Ovary (tissue), 9 donors: ENCODE data around the gene DAB2IP. TPM values are rescaled to one million over a fixed set of nuclear protein-coding genes. Genes with fewer than 3 reads are reported as not detected.
"Not testable (repeated sequence)": the region's sequence is repeated elsewhere in the genome, so short reads cannot be mapped to it uniquely, and the experiment has no call there.

Experiments used
- DNase-seq, 5 donors: peaks; one replicate each; pipeline ENCODE4 v3.0.0-alpha.2; 2019 to 2020
- H3K27ac ChIP-seq, 2 donors: fragments of 200-600 bp; one replicate each; pipeline versions ENCODE4 v1.5.1 to v1.8.0; 2019 to 2022
- H3K27me3 ChIP-seq: fragments of 200-600 bp; one replicate; pipeline ENCODE4 v1.8.0; 2022
- H3K36me3 ChIP-seq: fragments of 200-600 bp; sonication (generic); one replicate; pipeline ENCODE4 v1.5.1; 2019
- H3K4me1 ChIP-seq: one replicate; pipeline ENCODE4 v1.8.1; 2013; ENCODE audit warnings: mild to moderate bottlenecking, moderate library complexity; ENCODE audit not compliant: insufficient read depth
- H3K4me3 ChIP-seq: fragments of 200-600 bp; sonication (generic); one replicate; pipeline ENCODE4 v1.5.1; 2017
- H3K9me3 ChIP-seq, 2 donors: fragments of 200-600 bp in 1 of 2; sonication (generic) in 1 of 2; one replicate each; pipeline versions ENCODE4 v1.5.1 to v1.8.1; 2013 to 2019; ENCODE audit warnings: mild to moderate bottlenecking in 1 of 2, moderate library complexity in 1 of 2
- CTCF ChIP-seq, 3 donors: fragments of 450-650 bp in 2 of 3; fragments of 200-600 bp in 1 of 3; IDR thresholded peaks; one replicate each; pipeline versions ENCODE4 v1.5.1 to v1.8.0; 2016 to 2022; ENCODE audit warnings: antibody characterized with exemption in 3 of 3, mild to moderate bottlenecking in 1 of 3
- EP300 ChIP-seq: sonication (generic); formaldehyde crosslinking; IDR thresholded peaks from one replicate; pipeline ENCODE4 v1.6.1; 2017; ENCODE audit warnings: antibody characterized with exemption
- POLR2A ChIP-seq: fragments of 450-650 bp; IDR thresholded peaks from one replicate; pipeline ENCODE4 v1.6.1; 2017; ENCODE audit warnings: antibody characterized with exemption, mild to moderate bottlenecking, moderate library complexity
- WGBS, 3 donors: extraction: QIAGEN DNeasy Blood & Tissue Kit in 1 of 3; methylation state at CpG; one replicate each; pipeline versions ENCODE4 v1.1.5 to v1.1.7; 2013 to 2017; 5-methylcytosine and 5-hydroxymethylcytosine counted together
- intact Hi-C, 4 donors: fragments of 100-400 bp; cut with DNase I; formaldehyde crosslinking; loops; one replicate each; pipeline versions ENCODE4 v1.11.0 to v1.15.1; 2022 to 2023
- polyA plus RNA-seq, 2 donors: library from polyadenylated mRNA; stranded (reverse); fragments of 200-250 nt in 1 of 2; fragments of 350-450 nt in 1 of 2; fragmentation: Illumina TruSeq in 1 of 2; extraction: RNeasy Lipid Tissue Mini Kit (QIAGEN cat#74804) in 1 of 2; gene quantifications; one replicate each; pipeline ENCODE4 v1.2.3, GENCODE V29; 2013 to 2014
- total RNA-seq, 7 donors: library from RNA; depleted of rRNA in 2 of 7; stranded (reverse); fragments of >200 nt in 2 of 7; fragmentation: NEBNext Ultra II Directional in 3 of 7; extraction: Animal tissue kit (Norgen Biotek cat#: 25700) in 3 of 7; gene quantifications; one replicate each; pipeline versions ENCODE4 v1.1.0 to v1.2.4, GENCODE V29; 2016 to 2023
- donor health status: DM: no; HTN: no; CAD: no; lungs with moderate emphysema.
- donor health status: DM: no; HTN: no; CAD: no.
- donor health status: Bipolar disorder and iron deficiency.
- donor health status: DM: yes; HTN: yes; CAD: no.
- donor health status: DM: no; HTN: no; CAD: no.
- donor health status: DM: yes; HTN: yes; CAD: no.

The DAB2IP gene
- total and polyA plus RNA-seq, 9 donors: 9.3 to 95.0 (median 70.6) TPM

GRCh38 chr9:121642758-121643157, 8.7 kb upstream of the DAB2IP start:
- 90 to 93% (median 91%) methylated on average over 3 of the region's 3 CpGs for WGBS, 3 donors
- Histone ChIP-seq H3K27me3 (no peaks in the 10 kb centered on the region), H3K36me3 (no peaks in the 10 kb centered on the region), H3K9me3 (no peaks in the 10 kb centered on the region), H3K27ac (no peak overlapping the region), H3K4me3 (no peak overlapping the region), H3K4me1 (peaks cover 5% of the 10 kb centered on the region)
- DNase-seq: no peak
- intact Hi-C loops: no loop called here
- TF ChIP-seq EP300: no peak
- no peak for TF ChIP-seq CTCF (IDR thresholded peaks at IDR 0.05)
- TF ChIP-seq POLR2A: no peak

GRCh38 chr9:121643473-121643872, 8.0 kb upstream of the DAB2IP start:
- H3K4me1 ChIP-seq: peaks cover 5% of the 10 kb centered on the region
- H3K36me3 ChIP-seq: no peaks in the 10 kb centered on the region
- intact Hi-C loops: no loop called here
- H3K9me3 ChIP-seq: no peaks in the 10 kb centered on the region
- 84 to 90% (median 85%) methylated on average over 3 of the region's 3 CpGs for WGBS, 3 donors
- no peak overlapping the region for H3K4me3 ChIP-seq
- TF ChIP-seq CTCF (IDR thresholded peaks at IDR 0.05): no peak
- TF ChIP-seq POLR2A: no peak
- no peak overlapping the region for H3K27ac ChIP-seq
- DNase-seq: no peak
- H3K27me3 ChIP-seq: no peaks in the 10 kb centered on the region

- H3K9me3 ChIP-seq, H3K4me3 ChIP-seq, H3K4me1 ChIP-seq, H3K36me3 ChIP-seq, H3K27me3 ChIP-seq, DNase-seq, intact Hi-C loops, H3K27ac ChIP-seq: not testable (repeated sequence)
- 91 to 97% (median 95%) methylated on average over 10 of the region's 10 CpGs for WGBS, 3 donors
Measured at GRCh38 chr9:121644040-121644439, 7.4 kb upstream of the DAB2IP start.

DNA sequence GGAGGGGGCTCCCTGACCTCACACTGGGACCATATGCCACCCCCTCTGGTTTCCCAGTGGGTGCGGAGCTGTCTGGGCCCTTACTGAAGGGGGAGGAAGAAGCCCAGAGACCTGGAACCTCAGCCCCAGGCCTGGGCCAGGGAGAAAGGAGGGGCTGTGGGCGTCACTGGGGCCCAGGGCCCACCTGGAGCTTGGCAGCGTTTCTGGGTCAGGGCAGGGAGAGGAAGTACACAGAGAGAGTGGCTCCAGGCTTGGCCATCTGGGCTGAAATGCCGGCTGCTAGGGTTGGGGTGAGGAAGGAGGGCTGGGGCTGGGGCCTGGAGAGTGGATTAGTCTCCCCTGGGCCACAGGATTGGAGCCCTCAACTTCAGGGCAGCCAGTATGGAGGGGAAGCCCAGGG, 6.4 kb upstream of the DAB2IP start:
- peak in 4 of 5 donors; percentile 68 to 74 (median 70) for DNase-seq
- Histone ChIP-seq H3K27ac (peak overlapping the region in 1 of 2 donors; percentile 12), H3K4me3 (no peak overlapping the region), H3K9me3 (no peaks in the 10 kb centered on the region), H3K27me3 (no peaks in the 10 kb centered on the region), H3K36me3 (no peaks in the 10 kb centered on the region), H3K4me1 (peaks cover 5% of the 10 kb centered on the region)
- TF ChIP-seq CTCF (IDR thresholded peaks at IDR 0.05): no peak
- no peak for TF ChIP-seq EP300
- TF ChIP-seq POLR2A: no peak
- intact Hi-C loops: no loop called here
- 30 to 50% (median 48%) methylated on average over 4 of the region's 4 CpGs for WGBS, 3 donors

GRCh38 chr9:121645853-121646807, 5.3 kb upstream of the DAB2IP start:
- no peak overlapping the region for H3K4me3 ChIP-seq
- H3K9me3 ChIP-seq: no peaks in the 10 kb centered on the region
- 79 to 85% (median 84%) methylated on average over 22 of the region's 22 CpGs for WGBS, 3 donors
- no peaks in the 10 kb centered on the region for H3K27me3 ChIP-seq
- no peak overlapping the region for H3K27ac ChIP-seq
- TF ChIP-seq EP300: no peak
- TF ChIP-seq POLR2A: no peak
- TF ChIP-seq CTCF (IDR thresholded peaks at IDR 0.05): no peak
- intact Hi-C loops: no loop called here
- peaks cover 14% of the 10 kb centered on the region for H3K4me1 ChIP-seq
- H3K36me3 ChIP-seq: no peaks in the 10 kb centered on the region
- DNase-seq: peak in 1 of 5 donors; percentile 25
